Psoas muscle (tissue), 8 donors: ENCODE results near the gene CARD8. TPM values are rescaled to one million over a fixed set of nuclear protein-coding genes. Genes with fewer than 3 reads are reported as not detected.
"Not testable (repeated sequence)": the region's sequence is repeated elsewhere in the genome, so short reads cannot be mapped to it uniquely, and the experiment has no call there.

Experiments
- ATAC-seq, 4 donors: fragments of 200-7000 bp; cut with Tn5 transposase; one replicate each; pipeline ENCODE4 v1.9.1; 2020; ENCODE audit warnings: moderate library complexity in 3 of 4, mild to moderate bottlenecking in 2 of 4
- DNase-seq, 2 donors: peaks; one replicate each; pipeline ENCODE4 v3.0.0-alpha.2; 2020
- H3K27ac ChIP-seq: fragments of 200-600 bp; one replicate; pipeline ENCODE4 v1.8.0; 2022
- H3K27me3 ChIP-seq, 3 donors: fragments of 200-600 bp in 1 of 3; one replicate each; pipeline versions ENCODE4 v1.6.1 to v1.8.0; 2013 to 2022; ENCODE audit warnings: low read length in 2 of 3, mild to moderate bottlenecking in 2 of 3, moderate library complexity in 1 of 3; ENCODE audit not compliant: insufficient read depth in 3 of 3
- H3K36me3 ChIP-seq, 2 donors: fragments of 200-600 bp in 1 of 2; one replicate each; pipeline versions ENCODE4 v1.6.1 to v1.8.0; 2013 to 2022; ENCODE audit warnings: low read depth in 1 of 2, mild to moderate bottlenecking in 1 of 2, moderate library complexity in 1 of 2; ENCODE audit not compliant: insufficient read depth in 1 of 2
- H3K4me1 ChIP-seq: fragments of 200-600 bp; one replicate; pipeline ENCODE4 v1.8.0; 2022
- H3K4me3 ChIP-seq: fragments of 200-600 bp; one replicate; pipeline ENCODE4 v1.8.0; 2022; ENCODE audit warnings: mild to moderate bottlenecking
- H3K9me3 ChIP-seq: fragments of 200-600 bp; one replicate; pipeline ENCODE4 v1.8.0; 2022
- WGBS, 3 donors: extraction: QIAGEN DNeasy Blood & Tissue Kit; methylation state at CpG; one replicate each; pipeline versions ENCODE4 v1.1.6 to v1.1.7; 2013; 5-methylcytosine and 5-hydroxymethylcytosine counted together
- intact Hi-C, 2 donors: fragments of 100-400 bp; cut with DNase I; formaldehyde crosslinking; loops; one replicate each; pipeline versions ENCODE4 v1.11.0 to v1.14.2; 2022
- polyA plus RNA-seq, 3 donors: library from polyadenylated mRNA; stranded (reverse); fragments of 200-250 nt; gene quantifications; one replicate each; pipeline ENCODE4 v1.2.3, GENCODE V29; 2013
- total RNA-seq, 4 donors: library from RNA; stranded (reverse); fragmentation: NEBNext Ultra II Directional in 2 of 4; extraction: Animal tissue kit (Norgen Biotek cat#: 25700) in 2 of 4; gene quantifications; one replicate each; pipeline versions ENCODE4 v1.2.1 to v1.2.4, GENCODE V29; 2021 to 2023
- TF ChIP-seq, protein P1 (sequence below): fragments of 200-600 bp; IDR thresholded peaks from one replicate; pipeline ENCODE4 v1.8.0; 2022; ENCODE audit warnings: antibody characterized with exemption
- donor health status: healthy with polysubstance abuse.
- donor health status: DM: no; HTN: no; CAD: no; lungs with moderate emphysema.
- donor health status: Bipolar disorder and iron deficiency.
- donor health status: healthy.
- donor health status: DM: yes; HTN: yes; CAD: no.
- donor health status: DM: no; HTN: no; CAD: no.
- donor health status: DM: no; HTN: no; CAD: no.
- donor health status: DM: yes; HTN: yes; CAD: no.

CARD8 gene
- total and polyA plus RNA-seq, 7 donors, result 15.7 to 36.2 (median 26.0) TPM

- Histone ChIP-seq H3K4me1 (peaks cover 3% of the 10 kb centered on the region), H3K9me3 (no peaks in the 10 kb centered on the region), H3K36me3 (no peaks in the 10 kb centered on the region), H3K27ac (no peak overlapping the region), H3K27me3 (peaks cover 0 to 18% (median 2%) of the 10 kb centered on the region in 3 donors), H3K4me3 (no peak overlapping the region)
- 87 to 91% (median 89%) methylated on average over 4 of the region's 4 CpGs for WGBS, 3 donors
- peak in 1 of 2 donors; percentile 47 for DNase-seq
- intact Hi-C loops, result loop anchor here in 1 of 2 donors (10.0 kb wide), 1 partner anchor 328 kb away; no protein-coding TSS in a partner anchor
- TF ChIP-seq, protein P1, sequence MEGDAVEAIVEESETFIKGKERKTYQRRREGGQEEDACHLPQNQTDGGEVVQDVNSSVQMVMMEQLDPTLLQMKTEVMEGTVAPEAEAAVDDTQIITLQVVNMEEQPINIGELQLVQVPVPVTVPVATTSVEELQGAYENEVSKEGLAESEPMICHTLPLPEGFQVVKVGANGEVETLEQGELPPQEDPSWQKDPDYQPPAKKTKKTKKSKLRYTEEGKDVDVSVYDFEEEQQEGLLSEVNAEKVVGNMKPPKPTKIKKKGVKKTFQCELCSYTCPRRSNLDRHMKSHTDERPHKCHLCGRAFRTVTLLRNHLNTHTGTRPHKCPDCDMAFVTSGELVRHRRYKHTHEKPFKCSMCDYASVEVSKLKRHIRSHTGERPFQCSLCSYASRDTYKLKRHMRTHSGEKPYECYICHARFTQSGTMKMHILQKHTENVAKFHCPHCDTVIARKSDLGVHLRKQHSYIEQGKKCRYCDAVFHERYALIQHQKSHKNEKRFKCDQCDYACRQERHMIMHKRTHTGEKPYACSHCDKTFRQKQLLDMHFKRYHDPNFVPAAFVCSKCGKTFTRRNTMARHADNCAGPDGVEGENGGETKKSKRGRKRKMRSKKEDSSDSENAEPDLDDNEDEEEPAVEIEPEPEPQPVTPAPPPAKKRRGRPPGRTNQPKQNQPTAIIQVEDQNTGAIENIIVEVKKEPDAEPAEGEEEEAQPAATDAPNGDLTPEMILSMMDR, result no peak
- no peak for ATAC-seq
These were observed 37.1 kb upstream of the CARD8 start for GRCh38 chr19:48292798-48293197.

- Histone ChIP-seq H3K4me3 (peak overlapping the region; percentile 53), H3K27me3 (peaks cover 0 to 18% (median 2%) of the 10 kb centered on the region in 3 donors)
- H3K4me1 ChIP-seq, DNase-seq, H3K36me3 ChIP-seq, H3K27ac ChIP-seq, ATAC-seq, H3K9me3 ChIP-seq: not testable (repeated sequence)
- 14 to 17% (median 17%) methylated on average over 11 of the region's 11 CpGs for WGBS, 3 donors
- intact Hi-C loops, result loop anchor here (1.0 to 10.0 kb wide), 2 partner anchors 24 to 327 kb away; no protein-coding TSS in a partner anchor
These were observed 35.7 kb upstream of the CARD8 start for GRCh38 chr19:48291489-48291815.

DNA sequence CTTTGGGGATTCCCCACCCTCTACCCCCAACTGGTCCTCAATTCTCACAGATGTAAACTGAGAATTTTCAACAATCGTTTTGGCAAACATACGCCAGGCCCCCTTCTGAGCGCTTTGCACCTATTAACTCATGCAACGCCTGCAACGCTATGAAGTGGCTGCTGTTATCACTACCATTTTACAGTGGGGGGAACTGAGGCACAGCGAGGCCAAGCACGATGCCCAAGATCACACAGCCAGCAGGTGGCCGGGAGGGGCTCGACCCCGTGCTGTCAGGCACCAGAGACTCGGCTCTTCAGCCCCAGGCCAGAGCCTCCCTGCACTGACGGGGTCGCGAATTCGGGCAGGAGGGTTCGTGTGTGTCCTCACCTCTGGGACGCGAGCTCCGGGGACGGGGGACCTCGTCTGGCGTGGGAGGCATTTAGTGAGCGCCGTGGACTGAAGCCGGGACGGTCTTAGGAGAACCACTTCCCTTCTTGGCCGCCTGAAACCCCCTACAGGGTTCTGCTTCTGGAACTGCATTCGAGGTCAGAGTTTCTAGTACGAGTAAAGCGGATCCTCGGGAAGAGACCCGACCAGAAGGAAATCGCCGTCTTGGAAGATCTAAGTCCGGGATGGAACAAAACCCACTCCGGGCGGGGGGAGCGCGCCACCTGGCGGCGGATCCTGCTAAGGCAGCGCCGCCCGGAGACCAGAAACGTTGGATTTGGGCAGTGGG is 35.2 kb upstream of the CARD8 start:
- whole genome bisulfite sequencing, 3 donors, result 1% methylated on average over 45 of the region's 45 CpGs
- H3K4me1 ChIP-seq, result peaks cover 3% of the 10 kb centered on the region
- H3K9me3 ChIP-seq, result peaks cover 5% of the 10 kb centered on the region
- H3K4me3 ChIP-seq, result peak overlapping the region; percentile 53
- DNase-seq (peak; percentile 87 to 91), ATAC-seq (peak; percentile 74 to 98 (median 88))
- TF ChIP-seq, protein P1, result peak; percentile 98
- H3K36me3 ChIP-seq, result no peaks in the 10 kb centered on the region
- H3K27me3 ChIP-seq, result peaks cover 0 to 18% (median 2%) of the 10 kb centered on the region in 3 donors
- H3K27ac ChIP-seq, result no peak overlapping the region
- intact Hi-C loops, result loop anchor here (1.0 to 10.0 kb wide), 2 partner anchors 24 to 326 kb away; no protein-coding TSS in a partner anchor

DNA sequence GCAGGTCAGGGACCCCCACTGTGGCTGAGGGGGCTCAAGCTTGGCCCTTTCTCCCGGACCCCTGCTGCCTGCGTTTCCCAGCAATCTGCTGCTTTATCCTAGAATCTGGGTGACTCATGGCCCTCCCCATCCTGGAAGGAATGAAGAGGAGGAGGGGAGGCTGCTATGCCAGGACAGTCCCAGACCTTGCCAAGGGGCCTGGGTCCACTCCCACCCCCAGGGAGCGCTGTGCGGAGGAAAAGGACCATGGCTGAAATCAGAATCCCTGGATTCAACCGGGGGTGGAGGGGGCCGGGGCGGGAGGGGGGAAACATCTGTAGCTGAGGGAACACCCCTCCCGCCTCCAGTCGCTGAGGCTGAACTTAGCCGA is 34.7 kb upstream of the CARD8 start:
- DNase-seq, result no peak
- no peaks in the 10 kb centered on the region for H3K36me3 ChIP-seq
- peak overlapping the region; percentile 53 for H3K4me3 ChIP-seq
- H3K9me3 ChIP-seq, result peaks cover 5% of the 10 kb centered on the region
- peaks cover 3% of the 10 kb centered on the region for H3K4me1 ChIP-seq
- intact Hi-C loops, result loop anchor here in 1 of 2 donors (10.0 kb wide), 1 partner anchor 326 kb away; no protein-coding TSS in a partner anchor
- H3K27ac ChIP-seq, result no peak overlapping the region
- WGBS, 3 donors, result 7 to 13% (median 12%) methylated on average over 8 to 10 of the region's 10 CpGs
- TF ChIP-seq, protein P1, result no peak
- ATAC-seq, result no peak
- peaks cover 0 to 18% (median 3%) of the 10 kb centered on the region in 3 donors for H3K27me3 ChIP-seq

GRCh38 chr19:48287748-48288147 is 32.0 kb upstream of the CARD8 start:
- TF ChIP-seq, protein P1, result no peak
- WGBS, 3 donors, result 90 to 94% (median 91%) methylated on average over 3 of the region's 3 CpGs
- DNase-seq (no peak), ATAC-seq (no peak)
- Histone ChIP-seq H3K27ac (no peak overlapping the region), H3K4me1 (peaks cover 3% of the 10 kb centered on the region), H3K36me3 (no peaks in the 10 kb centered on the region), H3K4me3 (no peak overlapping the region), H3K9me3 (peaks cover 5% of the 10 kb centered on the region), H3K27me3 (peaks cover 0 to 5% (median 1%) of the 10 kb centered on the region in 3 donors)
- intact Hi-C loops, result no loop called here
